Keratinocyte (primary cell): Measurements from ENCODE around the gene RAB14. TPM values are rescaled to one million over a fixed set of nuclear protein-coding genes. Genes with fewer than 3 reads are reported as not detected.
A peak's percentile ranks its signal among the peaks of the same experiment; 100 is the strongest.

Experiments used
- DNase-seq: peaks from one replicate; pipeline ENCODE4 v3.0.0-alpha.2; 2011; ENCODE audit warnings: low read depth, missing footprints, low spot score
- FAIRE-seq: peaks from 2 replicates; lab custom pipeline; 2011; peaks lifted over from hg19 to GRCh38; lab: Jason Lieb, UNC
- H2AFZ ChIP-seq: 2 replicates; pipeline ENCODE4 v1.6.0; 2012; ENCODE audit warnings: low read length, control low read depth, inconsistent platforms; ENCODE audit not compliant: control insufficient read depth
- H3K27ac ChIP-seq: 2 replicates; pipeline ENCODE4 v1.5.1; 2011; ENCODE audit warnings: low read length; ENCODE audit not compliant: control insufficient read depth, insufficient read depth
- H3K27me3 ChIP-seq: 3 replicates; pipeline ENCODE4 v1.6.0; 2011; ENCODE audit warnings: low read length; ENCODE audit not compliant: control insufficient read depth, insufficient read depth; ENCODE audit errors: extremely low read depth
- H3K36me3 ChIP-seq, 2 experiments: 2 replicates in 1 of 2; 3 replicates in 1 of 2; pipeline ENCODE4 v1.5.1; 2011; ENCODE audit warnings: low read length in 2 of 2, mild to moderate bottlenecking in 1 of 2; ENCODE audit not compliant: control insufficient read depth in 2 of 2, insufficient read depth in 2 of 2; ENCODE audit errors: extremely low read depth in 1 of 2
- H3K4me1 ChIP-seq: 3 replicates; pipeline ENCODE4 v1.5.1; 2011; ENCODE audit warnings: low read length; ENCODE audit not compliant: control insufficient read depth, insufficient read depth; ENCODE audit errors: extremely low read depth
- H3K4me2 ChIP-seq: 3 replicates; pipeline ENCODE4 v1.6.0; 2011; ENCODE audit warnings: low read depth, low read length; ENCODE audit not compliant: control insufficient read depth, insufficient read depth; ENCODE audit errors: extremely low read depth
- H3K4me3 ChIP-seq, 3 experiments: fragments of 200-600 bp in 1 of 3; sonication (generic) in 1 of 3; 2 replicates in 2 of 3; 3 replicates in 1 of 3; pipeline ENCODE4 v1.5.1; 2011 to 2016; ENCODE audit warnings: low read length in 3 of 3, mild to moderate bottlenecking in 3 of 3, control low read depth in 2 of 3, inconsistent platforms in 1 of 3, low read depth in 1 of 3, mixed read lengths in 1 of 3, mixed run types in 1 of 3, moderate library complexity in 1 of 3; ENCODE audit not compliant: control insufficient read depth in 2 of 3, insufficient read depth in 2 of 3; ENCODE audit errors: extremely low read depth in 1 of 3
- H3K79me2 ChIP-seq: 2 replicates; pipeline ENCODE4 v1.6.0; 2012; ENCODE audit warnings: low read length; ENCODE audit not compliant: control insufficient read depth, insufficient read depth
- H3K9ac ChIP-seq: 3 replicates; pipeline ENCODE4 v1.6.0; 2011; ENCODE audit warnings: low read length; ENCODE audit not compliant: control insufficient read depth, insufficient read depth; ENCODE audit errors: extremely low read depth
- H3K9me1 ChIP-seq: 3 replicates; pipeline ENCODE4 v1.6.0; 2011; ENCODE audit warnings: low read length; ENCODE audit not compliant: control insufficient read depth, insufficient read depth; ENCODE audit errors: extremely low read depth
- H3K9me3 ChIP-seq: 2 replicates; pipeline ENCODE4 v1.5.1; 2012; ENCODE audit warnings: low read depth, low read length; ENCODE audit not compliant: control insufficient read depth
- H4K20me1 ChIP-seq: 3 replicates; pipeline ENCODE4 v1.6.0; 2011; ENCODE audit warnings: low read length; ENCODE audit not compliant: control insufficient read depth, insufficient read depth; ENCODE audit errors: extremely low read depth
- CTCF ChIP-seq, 3 experiments: IDR thresholded peaks in 1 of 3; conservative IDR thresholded peaks in 1 of 3; optimal IDR thresholded peaks in 1 of 3; 2 replicates in 2 of 3; 3 replicates in 1 of 3; pipeline versions ENCODE3 to v1.5.1; 2011; ENCODE audit warnings: low read length in 3 of 3, mild to moderate bottlenecking in 3 of 3, moderate library complexity in 2 of 3, control low read depth in 1 of 3, inconsistent platforms in 1 of 3; ENCODE audit not compliant: insufficient read depth in 2 of 3; ENCODE audit errors: extremely low read depth in 1 of 3
- EZH2 ChIP-seq: IDR thresholded peaks from one replicate; pipeline ENCODE4 v1.6.1; 2012; ENCODE audit warnings: inconsistent platforms, mild to moderate bottlenecking, low read length, moderate library complexity
- dilution Hi-C: fragments of 300-500 bp; cut with MboI; formaldehyde crosslinking; loops from one replicate; pipeline ENCODE4 v1.7.0; 2020; ENCODE audit warnings: low sequenced_read_pairs; ENCODE audit not compliant: extremely low pct_ligation_motif_present
- polyA plus RNA-seq, 5 experiments: library from polyadenylated mRNA; depleted of rRNA in 3 of 5; stranded (reverse) in 3 of 5; stranded (forward) in 1 of 5; unstranded in 1 of 5; fragments of >200 nt; gene quantifications; 1 replicate in 1 of 5; 2 replicates in 3 of 5; 3 replicates in 1 of 5; pipeline versions ENCODE4 v1.2.1 to v1.2.3, GENCODE V29; 2011 to 2012; ENCODE audit warnings: missing spikeins in 2 of 5, low read depth in 1 of 5, low replicate concordance in 1 of 5

RAB14 gene
- polyA plus RNA-seq, 1 donor (not counting 4 experiments of a cell fraction or from before 2014, with no cell fraction given) = 42.8 TPM

GRCh38 chr9:121187636-121188305 lies 13.9 kb downstream of the RAB14 start:
- no peak for FAIRE-seq
- no peaks in the 10 kb centered on the region for H4K20me1 ChIP-seq
- peaks cover 90% of the 10 kb centered on the region for H3K79me2 ChIP-seq
- no peak for DNase-seq
- no peak overlapping the region for H3K9ac ChIP-seq
- no peaks in the 10 kb centered on the region for H3K9me3 ChIP-seq
- no peak overlapping the region for H3K4me3 ChIP-seq
- no peaks in the 10 kb centered on the region for H3K27me3 ChIP-seq
- dilution Hi-C loops = no loop called here
- TF ChIP-seq CTCF (optimal IDR thresholded peaks at IDR 0.05 in 1 of 3, IDR thresholded peaks at IDR 0.05 in 1 of 3, conservative IDR thresholded peaks at IDR 0.05 in 1 of 3; ENCODE audit: extremely low read depth in 1 of 3, insufficient read depth in 2 of 3, low read length in 3 of 3) (no peak), EZH2 (no peak)
- H3K4me2 ChIP-seq = no peak overlapping the region
- H3K9me1 ChIP-seq = no peaks in the 10 kb centered on the region
- peaks cover 14% of the 10 kb centered on the region for H3K4me1 ChIP-seq
- H3K27ac ChIP-seq = peak overlapping the region; percentile 36
- no peak overlapping the region for H2AFZ ChIP-seq
- peaks cover 10 to 16% of the 10 kb centered on the region in 2 experiments for H3K36me3 ChIP-seq

GRCh38 chr9:121185774-121186403 lies 15.8 kb downstream of the RAB14 start:
- Histone ChIP-seq H3K4me3 (no peak overlapping the region), H3K4me2 (no peak overlapping the region), H3K27ac (no peak overlapping the region), H3K36me3 (peaks cover 16 to 25% of the 10 kb centered on the region in 2 experiments), H3K9ac (no peak overlapping the region), H3K4me1 (peaks cover 9% of the 10 kb centered on the region), H3K79me2 (peaks cover 77% of the 10 kb centered on the region), H2AFZ (no peak overlapping the region), H3K27me3 (no peaks in the 10 kb centered on the region), H3K9me3 (no peaks in the 10 kb centered on the region), H3K9me1 (no peaks in the 10 kb centered on the region), H4K20me1 (no peaks in the 10 kb centered on the region)
- FAIRE-seq (no peak), DNase-seq (no peak)
- dilution Hi-C loops = no loop called here
- TF ChIP-seq CTCF (optimal IDR thresholded peaks at IDR 0.05 in 1 of 3, IDR thresholded peaks at IDR 0.05 in 1 of 3, conservative IDR thresholded peaks at IDR 0.05 in 1 of 3; ENCODE audit: extremely low read depth in 1 of 3, insufficient read depth in 2 of 3, low read length in 3 of 3) (no peak), EZH2 (no peak)
